HCT116 (cell line): ENCODE data around the gene GALNT7. TPM values are rescaled to one million over a fixed set of nuclear protein-coding genes. Genes with fewer than 3 reads are reported as not detected.

Experiments
- ATAC-seq: fragments of 200-7000 bp; cut with Tn5 transposase; 2 replicates; pipeline ENCODE4 v1.9.1; 2020; ENCODE audit warnings: mild to moderate bottlenecking, moderate library complexity
- BruUV-seq: library from RNA; stranded (reverse); fragments of 400-500 nt; replicated peaks from 2 replicates; lab custom pipeline; 2021; lab: Mats Ljungman, UMichigan
- CTCF ChIA-PET: fragments of 300-600 bp; sonication (Branson Sonifier 250); formaldehyde crosslinking; loops from one replicate; lab custom pipeline; 2021; ENCODE audit warnings: antibody characterized with exemption; lab: Charles Lee
- POLR2A ChIA-PET: fragments of 300-600, 350-600 bp; sonication (Branson Sonifier 250); formaldehyde crosslinking; loops from one replicate; lab custom pipeline; 2021; ENCODE audit warnings: antibody characterized with exemption; lab: Charles Lee
- RAD21 ChIA-PET, 2 experiments: fragments of 300-600 bp; sonication (Branson Sonifier 250); formaldehyde crosslinking; loops; one replicate each; lab custom pipeline; 2023; ENCODE audit warnings: low total read pairs in 2 of 2; ENCODE audit not compliant: uncharacterized antibody in 2 of 2, unreplicated experiment in 2 of 2, low non-redundant PET in 1 of 2; lab: Charles Lee
- DNase-seq: peaks from one replicate; pipeline ENCODE4 v3.0.0-alpha.2; 2010; ENCODE audit warnings: low read depth, low spot score
- H2AFZ ChIP-seq: fragments of 200-600 bp; shearing (Covaris generic), sonication (generic); 2 replicates; pipeline ENCODE4 v1.6.1; 2017; ENCODE audit warnings: low read depth, mixed run types, mixed read lengths, antibody characterized with exemption, low read length; ENCODE audit not compliant: poor library complexity, severe bottlenecking
- H3K27ac ChIP-seq: 2 replicates; pipeline ENCODE4 v1.5.1; 2012; ENCODE audit warnings: low read depth, low read length
- H3K27me3 ChIP-seq: fragments of 200-600 bp; sonication (generic); 2 replicates; pipeline ENCODE4 v1.6.1; 2016; ENCODE audit warnings: mixed run types, low read length, mixed read lengths; ENCODE audit not compliant: insufficient read depth
- H3K36me3 ChIP-seq, 2 experiments: fragments of 200-500 bp in 1 of 2; fragments of 200-600 bp in 1 of 2; sonication (Bioruptor generic) in 1 of 2; sonication (generic) in 1 of 2; 2 replicates each; pipeline versions ENCODE4 v1.5.1 to v1.6.1; 2014 to 2016; ENCODE audit warnings: low read length in 2 of 2, inconsistent platforms in 1 of 2, mixed read lengths in 1 of 2, mixed run types in 1 of 2; ENCODE audit not compliant: insufficient read depth in 2 of 2, control insufficient read depth in 1 of 2
- H3K4me1 ChIP-seq, 2 experiments: fragments of 200-600 bp in 1 of 2; sonication (generic) in 1 of 2; 2 replicates each; pipeline versions ENCODE4 v1.5.1 to v1.6.1; 2012 to 2017; ENCODE audit warnings: low read length in 2 of 2, inconsistent platforms in 1 of 2, mild to moderate bottlenecking in 1 of 2, mixed read lengths in 1 of 2, mixed run types in 1 of 2, moderate library complexity in 1 of 2; ENCODE audit not compliant: insufficient read depth in 2 of 2, control insufficient read depth in 1 of 2
- H3K4me2 ChIP-seq: fragments of 200-600 bp; sonication (generic); 2 replicates; pipeline ENCODE4 v1.6.1; 2017; ENCODE audit warnings: mixed run types, low read length, mixed read lengths
- H3K4me3 ChIP-seq, 2 experiments: fragments of 200-600 bp in 1 of 2; sonication (generic) in 1 of 2; replicated peaks in 1 of 2; 2 replicates each; pipeline ENCODE4 v1.5.1; 2011 to 2016; ENCODE audit warnings: low read length in 2 of 2, control low read depth in 1 of 2, low read depth in 1 of 2, mild to moderate bottlenecking in 1 of 2, mixed read lengths in 1 of 2, mixed run types in 1 of 2
- H3K79me2 ChIP-seq: fragments of 200-600 bp; sonication (generic); 2 replicates; pipeline ENCODE4 v1.6.1; 2017; ENCODE audit warnings: mild to moderate bottlenecking, mixed run types, low read length, moderate library complexity, mixed read lengths; ENCODE audit not compliant: insufficient read depth
- H3K9ac ChIP-seq: fragments of 200-600 bp; sonication (generic); 2 replicates; pipeline ENCODE4 v1.6.1; 2016; ENCODE audit warnings: low read length, mixed read lengths
- H3K9me2 ChIP-seq: fragments of 200-600 bp; sonication (generic), shearing (Covaris generic); 2 replicates; pipeline ENCODE4 v1.6.1; 2017; ENCODE audit warnings: mixed run types, mild to moderate bottlenecking, moderate library complexity; ENCODE audit not compliant: insufficient read depth
- H3K9me3 ChIP-seq, 2 experiments: fragments of 200-500 bp in 1 of 2; fragments of 200-600 bp in 1 of 2; sonication (Bioruptor generic) in 1 of 2; sonication (generic) in 1 of 2; 2 replicates each; pipeline ENCODE4 v1.6.1; 2014 to 2017; ENCODE audit warnings: low read length in 2 of 2, mixed read lengths in 2 of 2, inconsistent platforms in 1 of 2, low read depth in 1 of 2, mild to moderate bottlenecking in 1 of 2, mixed run types in 1 of 2, moderate library complexity in 1 of 2; ENCODE audit not compliant: control insufficient read depth in 1 of 2, insufficient read depth in 1 of 2
- H4K20me1 ChIP-seq: fragments of 200-600 bp; sonication (generic), shearing (Covaris generic); 2 replicates; pipeline ENCODE4 v1.6.1; 2017; ENCODE audit warnings: mixed run types, mild to moderate bottlenecking, moderate library complexity; ENCODE audit not compliant: insufficient read depth
- ATF3 ChIP-seq: IDR thresholded peaks from 2 replicates; pipeline ENCODE4 v1.6.1; 2012
- CEBPB ChIP-seq: IDR thresholded peaks from 2 replicates; pipeline ENCODE4 v1.6.1; 2012; ENCODE audit warnings: low read depth
- CTCF ChIP-seq, 3 experiments: fragments of 200-600 bp in 1 of 3; sonication (generic) in 1 of 3; IDR thresholded peaks in 2 of 3; conservative IDR thresholded peaks in 1 of 3; 2 replicates each; pipeline ENCODE4 v1.5.1; 2012 to 2017; ENCODE audit warnings: low read depth in 2 of 3, low read length in 2 of 3, antibody characterized with exemption in 1 of 3, borderline replicate concordance in 1 of 3, control low read depth in 1 of 3, mild to moderate bottlenecking in 1 of 3, mixed read lengths in 1 of 3, mixed run types in 1 of 3, moderate library complexity in 1 of 3; ENCODE audit not compliant: insufficient read depth in 1 of 3
- ELF1 ChIP-seq: IDR thresholded peaks from 2 replicates; pipeline ENCODE4 v1.6.1; 2012; ENCODE audit warnings: low read depth, borderline replicate concordance
- EZH2 ChIP-seq: fragments of 200-600 bp; sonication (generic); IDR thresholded peaks from 2 replicates; pipeline ENCODE4 v1.6.1; 2017; ENCODE audit warnings: antibody characterized with exemption, mixed run types
- EZH2phosphoT487 ChIP-seq: fragments of 200-600 bp; IDR thresholded peaks from 2 replicates; pipeline ENCODE4 v1.6.1; 2018; ENCODE audit warnings: antibody characterized with exemption, borderline replicate concordance
- FOSL1 ChIP-seq: IDR thresholded peaks from 2 replicates; pipeline ENCODE4 v1.6.1; 2012; ENCODE audit warnings: low read depth
- POLR2AphosphoS5 ChIP-seq: IDR thresholded peaks from 2 replicates; pipeline ENCODE4 v1.6.1; 2011; ENCODE audit warnings: mild to moderate bottlenecking, low read depth, low read length, moderate library complexity
- RAD21 ChIP-seq: IDR thresholded peaks from 2 replicates; pipeline ENCODE4 v1.6.1; 2012; ENCODE audit warnings: low read depth, mild to moderate bottlenecking
- SRF ChIP-seq: IDR thresholded peaks from 2 replicates; pipeline ENCODE4 v1.6.1; 2012; ENCODE audit warnings: low read depth
- TCF7L2 ChIP-seq: IDR thresholded peaks from 2 replicates; pipeline ENCODE4 v1.7.0; 2011; ENCODE audit warnings: borderline replicate concordance, inconsistent platforms; ENCODE audit not compliant: insufficient read depth, insufficient read length; ENCODE audit errors: extremely low read depth
- ZBTB33 ChIP-seq: IDR thresholded peaks from 2 replicates; pipeline ENCODE4 v1.6.1; 2011; ENCODE audit warnings: mild to moderate bottlenecking, low read length, moderate library complexity; ENCODE audit not compliant: insufficient replicate concordance; ENCODE audit errors: extremely low read depth
- ZFX ChIP-seq: fragments of 450-650 bp; IDR thresholded peaks from 2 replicates; pipeline ENCODE4 v1.6.1; 2017
- intact Hi-C: fragments of 100-400 bp; cut with micrococcal nuclease; formaldehyde crosslinking; loops from 2 replicates; pipeline ENCODE4 v1.10.0; 2022
- total RNA-seq: library from RNA; stranded (reverse); gene quantifications from one replicate; pipeline ENCODE4 v1.2.1, GENCODE V29; 2021; ENCODE audit not compliant: unreplicated experiment

Gene GALNT7
- total RNA-seq, 1 experiment from 2014 or later, result 21.3 TPM

- no peak for TF ChIP-seq FOSL1
- no peak for TF ChIP-seq ZBTB33
- no peak for TF ChIP-seq TCF7L2
- TF ChIP-seq ELF1, result no peak
- no peak for TF ChIP-seq POLR2AphosphoS5
- TF ChIP-seq CTCF (IDR thresholded peaks at IDR 0.05 in 2 of 3, conservative IDR thresholded peaks at IDR 0.05 in 1 of 3; ENCODE audit: borderline replicate concordance in 1 of 3, insufficient read depth in 1 of 3, low read depth in 2 of 3, low read length in 2 of 3), result peak; percentile 80 to 97 (median 87)
- TF ChIP-seq ATF3, result no peak
- TF ChIP-seq ZFX, result no peak
- TF ChIP-seq EZH2, result no peak
- peak; percentile 94 for TF ChIP-seq RAD21
- TF ChIP-seq CEBPB, result no peak
- no peak for TF ChIP-seq SRF
- no peak for TF ChIP-seq EZH2phosphoT487
- ChIA-PET POLR2A (interaction anchor here (1.3 to 1.4 kb wide), 2 partner anchors 90 to 233 kb away, joined by 3 read pairs; no protein-coding TSS in a partner anchor), RAD21 (interaction anchor here (0.5 to 2.0 kb wide), 6 partner anchors 65 to 254 kb away, joined by 3 to 13 read pairs (median 5); no protein-coding TSS in a partner anchor), CTCF (interaction anchor here (0.6 to 3.2 kb wide), 17 partner anchors 9 to 365 kb away, joined by 3 to 88 read pairs (median 4); no protein-coding TSS in a partner anchor)
- Histone ChIP-seq H3K9me2 (no peaks in the 10 kb centered on the region), H3K4me1 (peaks cover 6 to 9% of the 10 kb centered on the region in 2 experiments), H3K9me3 (no peaks in the 10 kb centered on the region), H3K27ac (no peak overlapping the region), H3K4me2 (no peak overlapping the region), H3K9ac (no peak overlapping the region), H3K36me3 (no peaks in the 10 kb centered on the region), H3K79me2 (peaks cover 32% of the 10 kb centered on the region), H4K20me1 (peaks cover 5% of the 10 kb centered on the region; the same call in 1 of the 2 replicates), H3K27me3 (no peaks in the 10 kb centered on the region), H3K4me3 (no peak overlapping the region), H2AFZ (no peak overlapping the region)
- intact Hi-C loops, result loop anchor here (1.0 to 2.0 kb wide), 4 partner anchors 87 to 363 kb away; no protein-coding TSS in a partner anchor
- BruUV-seq, result no TSS peak
- DNase-seq (peak; percentile 63), ATAC-seq (peak; percentile 92)
These were observed 89.4 kb downstream of the GALNT7 start for GRCh38 chr4:173257732-173258717.
